HepG2 (cell line): ENCODE data around the gene PSENEN. TPM values are rescaled to one million over a fixed set of nuclear protein-coding genes. Genes with fewer than 3 reads are reported as not detected.
A peak's percentile ranks its signal among the peaks of the same experiment; 100 is the strongest.

Source experiments
- BRCA1 ChIP-seq: sonication (generic); formaldehyde crosslinking; IDR thresholded peaks from 2 replicates; pipeline ENCODE4 v1.4.0; 2020; ENCODE audit warnings: missing genetic modification reagents
- CREM ChIP-seq, 2 experiments: sonication (generic) in 1 of 2; formaldehyde crosslinking in 1 of 2; IDR thresholded peaks; 2 replicates each; pipeline versions ENCODE4 v1.4.0 to v1.6.1; 2016 to 2020; ENCODE audit warnings: antibody characterized with exemption in 1 of 2, mild to moderate bottlenecking in 1 of 2, missing genetic modification reagents in 1 of 2
- E2F5 ChIP-seq: sonication (generic); formaldehyde crosslinking; conservative IDR thresholded peaks from 2 replicates; pipeline ENCODE4 v1.4.0; 2020; ENCODE audit warnings: missing genetic modification reagents
- ELF4 ChIP-seq: sonication (generic); formaldehyde crosslinking; IDR thresholded peaks from 2 replicates; pipeline ENCODE4 v1.5.0; 2020; ENCODE audit warnings: missing genetic modification reagents, mild to moderate bottlenecking, moderate library complexity, borderline replicate concordance
- EZH2 ChIP-seq: conservative IDR thresholded peaks from 2 replicates; pipeline ENCODE4 v1.6.1; 2012; ENCODE audit warnings: mild to moderate bottlenecking, low read depth, low read length, moderate library complexity
- FOXJ3 ChIP-seq: sonication (generic); formaldehyde crosslinking; IDR thresholded peaks from 2 replicates; pipeline ENCODE4 v1.4.0; 2020; ENCODE audit warnings: missing genetic modification reagents, mild to moderate bottlenecking, borderline replicate concordance
- FOXP4 ChIP-seq: sonication (generic); formaldehyde crosslinking; IDR thresholded peaks from 2 replicates; pipeline ENCODE4 v1.4.0; 2020; ENCODE audit warnings: missing genetic modification reagents
- IRF2 ChIP-seq: IDR thresholded peaks from 2 replicates; pipeline ENCODE4 v1.6.1; 2018; ENCODE audit warnings: missing genetic modification reagents, missing compliant biosample characterization
- KLF12 ChIP-seq: sonication (generic); formaldehyde crosslinking; IDR thresholded peaks from 2 replicates; pipeline ENCODE4 v1.4.0; 2020; ENCODE audit warnings: missing genetic modification reagents, borderline replicate concordance
- KLF13 ChIP-seq: sonication (generic); formaldehyde crosslinking; IDR thresholded peaks from 2 replicates; pipeline ENCODE4 v1.4.0; 2020; ENCODE audit warnings: mild to moderate bottlenecking, missing genetic modification reagents
- MTA1 ChIP-seq: sonication (generic); formaldehyde crosslinking; IDR thresholded peaks from 2 replicates; pipeline ENCODE4 v1.4.0; 2020; ENCODE audit warnings: missing genetic modification reagents, mild to moderate bottlenecking, borderline replicate concordance
- NFKB2 ChIP-seq: sonication (generic); formaldehyde crosslinking; IDR thresholded peaks from 2 replicates; pipeline ENCODE4 v1.4.0; 2020; ENCODE audit warnings: missing genetic modification reagents, borderline replicate concordance
- PBX3 ChIP-seq: sonication (generic); formaldehyde crosslinking; IDR thresholded peaks from 2 replicates; pipeline ENCODE4 v1.8.1; 2023; ENCODE audit warnings: missing genetic modification reagents, inconsistent platforms, borderline replicate concordance
- PCBP1 ChIP-seq: fragments of 200-400 bp; formaldehyde crosslinking; IDR thresholded peaks from 2 replicates; pipeline ENCODE4 v1.6.1; 2017; ENCODE audit warnings: mild to moderate bottlenecking, low read depth, low read length, borderline replicate concordance
- PHF21A ChIP-seq: sonication (generic); formaldehyde crosslinking; IDR thresholded peaks from 2 replicates; pipeline ENCODE4 v1.5.0; 2020; ENCODE audit warnings: mild to moderate bottlenecking, missing genetic modification reagents
- PLRG1 ChIP-seq: fragments of 450-650 bp; conservative IDR thresholded peaks from 2 replicates; pipeline ENCODE4 v1.6.1; 2016
- PRPF4 ChIP-seq: fragments of 200-400 bp; formaldehyde crosslinking; IDR thresholded peaks from 2 replicates; pipeline ENCODE4 v1.6.1; 2016; ENCODE audit warnings: low read length, low read depth; ENCODE audit not compliant: poor library complexity, severe bottlenecking
- RAD51 ChIP-seq: fragments of 450-650 bp; IDR thresholded peaks from 2 replicates; pipeline ENCODE4 v1.6.1; 2016; ENCODE audit warnings: borderline replicate concordance
- RBAK ChIP-seq: sonication (generic); formaldehyde crosslinking; IDR thresholded peaks from 2 replicates; pipeline ENCODE4 v1.5.1; 2020; ENCODE audit warnings: mild to moderate bottlenecking, missing genetic modification reagents
- ZC3H13 ChIP-seq: sonication (generic); formaldehyde crosslinking; IDR thresholded peaks from 2 replicates; pipeline ENCODE4 v1.8.1; 2023; ENCODE audit warnings: mild to moderate bottlenecking, missing genetic modification reagents, moderate library complexity
- ZKSCAN1 ChIP-seq: fragments of 150-350 bp; IDR thresholded peaks from 2 replicates; pipeline ENCODE4 v1.6.1; 2014; ENCODE audit warnings: low read length
- ZMYM4 ChIP-seq: sonication (generic); formaldehyde crosslinking; IDR thresholded peaks from 2 replicates; pipeline ENCODE4 v1.8.1; 2023; ENCODE audit warnings: mild to moderate bottlenecking, missing genetic modification reagents
- ZNF138 ChIP-seq: sonication (generic); formaldehyde crosslinking; IDR thresholded peaks from 2 replicates; pipeline ENCODE4 v1.5.0; 2020; ENCODE audit warnings: mild to moderate bottlenecking, low read depth, missing genetic modification reagents
- ZNF230 ChIP-seq: sonication (generic); formaldehyde crosslinking; IDR thresholded peaks from 2 replicates; pipeline ENCODE4 v1.4.0; 2020; ENCODE audit warnings: mild to moderate bottlenecking, missing genetic modification reagents
- ZNF766 ChIP-seq: sonication (generic); formaldehyde crosslinking; IDR thresholded peaks from 2 replicates; pipeline ENCODE4 v1.5.0; 2020; ENCODE audit warnings: missing genetic modification reagents, borderline replicate concordance
- ZNF780A ChIP-seq: sonication (generic); formaldehyde crosslinking; IDR thresholded peaks from 2 replicates; pipeline ENCODE4 v1.8.0; 2022; ENCODE audit warnings: mild to moderate bottlenecking, missing genetic modification reagents, moderate library complexity
- polyA plus RNA-seq, 8 experiments: library from polyadenylated mRNA; depleted of rRNA in 3 of 8; stranded (reverse) in 7 of 8; unstranded in 1 of 8; fragments of >200 nt; fragmentation: Illumina TruSeq in 4 of 8; extraction: Trizol in 4 of 8; gene quantifications; 2 replicates each; pipeline versions ENCODE4 v1.2.1 to v1.2.3, GENCODE V29; 2011 to 2016; ENCODE audit warnings: low read depth in 4 of 8, missing spikeins in 1 of 8, mixed read lengths in 1 of 8; ENCODE audit not compliant: insufficient read depth in 1 of 8
- total RNA-seq, 5 experiments: library from RNA; depleted of rRNA; stranded (reverse); fragments of >200 nt; fragmentation: Illumina TruSeq; extraction: Trizol; gene quantifications; 2 replicates each; pipeline ENCODE4 v1.2.3, GENCODE V29; 2016; ENCODE audit warnings: low read depth in 1 of 5

PSENEN gene
- total and polyA plus RNA-seq, 2 of the 13 experiments (the other 11 are each of a cell fraction or from before 2014, with no cell fraction given): 16.9 to 34.2 TPM

GRCh38 chr19:35748106-35749020, 2.9 kb downstream of the PSENEN start, which contains the start of gene LIN37 (continued):
- no peak for TF ChIP-seq BRCA1 (CRISPR knock-in tag)
- TF ChIP-seq PHF21A (CRISPR knock-in tag): no peak
- TF ChIP-seq ZKSCAN1: no peak
- no peak for TF ChIP-seq FOXP4 (CRISPR knock-in tag)
- TF ChIP-seq PBX3: peak; percentile 77; the same call in 1 of the 2 replicates
- TF ChIP-seq ZNF230: peak; percentile 79; the same call in 1 of the 2 replicates
- TF ChIP-seq PRPF4: no peak
- peak; percentile 79 for TF ChIP-seq FOXJ3
- no peak for TF ChIP-seq ZNF138
- peak; percentile 35; the same call in 1 of the 2 replicates for TF ChIP-seq E2F5 (CRISPR knock-in tag)
- TF ChIP-seq PCBP1: no peak
- no peak for TF ChIP-seq ZNF766 (CRISPR knock-in tag)
- TF ChIP-seq KLF13 (CRISPR knock-in tag): no peak
- peak; percentile 99 for TF ChIP-seq CREM (IDR thresholded peaks at IDR 0.05)
- no peak for TF ChIP-seq CREM (CRISPR knock-in tag; IDR thresholded peaks at IDR 0.05)
- no peak for TF ChIP-seq ZC3H13 (CRISPR knock-in tag)
- TF ChIP-seq KLF12: peak; percentile 66; the same call in 1 of the 2 replicates
- TF ChIP-seq NFKB2 (CRISPR knock-in tag): peak; percentile 65; the same call in 1 of the 2 replicates
- TF ChIP-seq PLRG1: no peak
- no peak for TF ChIP-seq EZH2
- no peak for TF ChIP-seq RBAK (CRISPR knock-in tag)
- peak; percentile 96 for TF ChIP-seq IRF2 (CRISPR knock-in tag)
- peak; percentile 55; the same call in 1 of the 2 replicates for TF ChIP-seq MTA1 (CRISPR knock-in tag)
- TF ChIP-seq ZNF780A (CRISPR knock-in tag): no peak
- TF ChIP-seq ELF4 (CRISPR knock-in tag): peak; percentile 97
- no peak for TF ChIP-seq ZMYM4 (CRISPR knock-in tag)
- TF ChIP-seq RAD51: no peak
